D721Med (cell line): ENCODE data around the gene MISP.
"Not testable (repeated sequence)": the region's sequence is repeated elsewhere in the genome, so short reads cannot be mapped to it uniquely, and the experiment has no call there.

Experiments
- DNase-seq: peaks from one replicate; pipeline ENCODE4 v3.0.0; 2011; ENCODE audit warnings: low spot score; ENCODE audit not compliant: insufficient read length
- FAIRE-seq: peaks from 2 replicates; lab custom pipeline; 2011; peaks lifted over from hg19 to GRCh38; lab: Jason Lieb, UNC
- TF ChIP-seq, protein P1 (sequence below): IDR thresholded peaks from 2 replicates; pipeline ENCODE4 v1.5.1; 2012; ENCODE audit warnings: mild to moderate bottlenecking, control low read depth; ENCODE audit not compliant: insufficient read depth; ENCODE audit errors: missing control alignments

Gene MISP

DNA sequence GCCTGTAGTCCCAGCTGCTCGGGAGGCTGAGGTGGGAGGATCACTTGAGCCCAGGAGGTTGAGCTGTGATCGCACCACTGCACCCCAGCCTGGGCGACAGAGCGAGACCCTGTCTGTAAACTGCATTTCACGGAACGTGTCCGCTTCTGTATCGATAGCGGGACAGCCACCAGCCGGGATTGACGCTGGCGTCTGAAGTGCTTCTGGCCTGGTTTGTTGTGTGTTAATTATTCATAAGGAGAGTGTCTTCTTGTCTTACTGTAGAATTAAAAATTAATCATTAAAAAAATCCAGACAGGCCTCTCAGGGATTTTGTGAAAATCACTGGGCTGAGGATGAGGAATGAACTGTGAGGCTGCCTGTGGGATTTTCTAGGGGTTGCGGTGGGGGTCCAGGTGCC, 16.2 kb upstream of the MISP start:
- TF ChIP-seq, protein P1, sequence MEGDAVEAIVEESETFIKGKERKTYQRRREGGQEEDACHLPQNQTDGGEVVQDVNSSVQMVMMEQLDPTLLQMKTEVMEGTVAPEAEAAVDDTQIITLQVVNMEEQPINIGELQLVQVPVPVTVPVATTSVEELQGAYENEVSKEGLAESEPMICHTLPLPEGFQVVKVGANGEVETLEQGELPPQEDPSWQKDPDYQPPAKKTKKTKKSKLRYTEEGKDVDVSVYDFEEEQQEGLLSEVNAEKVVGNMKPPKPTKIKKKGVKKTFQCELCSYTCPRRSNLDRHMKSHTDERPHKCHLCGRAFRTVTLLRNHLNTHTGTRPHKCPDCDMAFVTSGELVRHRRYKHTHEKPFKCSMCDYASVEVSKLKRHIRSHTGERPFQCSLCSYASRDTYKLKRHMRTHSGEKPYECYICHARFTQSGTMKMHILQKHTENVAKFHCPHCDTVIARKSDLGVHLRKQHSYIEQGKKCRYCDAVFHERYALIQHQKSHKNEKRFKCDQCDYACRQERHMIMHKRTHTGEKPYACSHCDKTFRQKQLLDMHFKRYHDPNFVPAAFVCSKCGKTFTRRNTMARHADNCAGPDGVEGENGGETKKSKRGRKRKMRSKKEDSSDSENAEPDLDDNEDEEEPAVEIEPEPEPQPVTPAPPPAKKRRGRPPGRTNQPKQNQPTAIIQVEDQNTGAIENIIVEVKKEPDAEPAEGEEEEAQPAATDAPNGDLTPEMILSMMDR: no peak
- DNase-seq (no peak), FAIRE-seq (no peak)

GRCh38 chr19:736125-736524, 14.8 kb upstream of the MISP start:
- DNase-seq (no peak), FAIRE-seq (no peak)
- TF ChIP-seq, protein P1: no peak

DNA sequence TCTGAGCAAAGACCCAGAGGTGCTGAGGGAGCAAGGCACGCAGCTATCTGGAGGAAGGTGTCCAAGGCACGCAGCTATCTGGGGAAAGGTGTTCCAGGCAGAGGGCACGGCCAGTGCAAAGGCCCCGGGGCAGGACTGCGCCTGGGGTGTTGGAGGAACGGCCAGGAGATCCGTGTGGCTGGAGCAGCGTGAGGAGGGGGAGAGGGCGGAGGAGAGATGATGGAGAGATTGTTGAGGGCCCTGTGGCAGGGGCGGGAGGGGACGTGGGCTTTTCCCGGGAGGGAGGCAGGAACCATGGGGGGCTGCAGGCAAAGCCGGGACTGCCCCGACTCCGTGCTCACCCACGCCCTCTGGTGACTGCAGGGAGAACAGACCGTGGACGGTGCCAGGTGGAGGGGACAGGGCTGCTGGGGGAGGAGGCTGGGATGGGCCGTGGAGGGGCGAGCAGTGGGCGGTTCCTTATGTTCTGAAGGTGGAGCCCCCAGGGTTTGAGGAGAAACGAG, 13.3 kb upstream of the MISP start:
- FAIRE-seq (no peak), DNase-seq (peak; percentile 88)
- TF ChIP-seq, protein P1: peak; percentile 45

DNA sequence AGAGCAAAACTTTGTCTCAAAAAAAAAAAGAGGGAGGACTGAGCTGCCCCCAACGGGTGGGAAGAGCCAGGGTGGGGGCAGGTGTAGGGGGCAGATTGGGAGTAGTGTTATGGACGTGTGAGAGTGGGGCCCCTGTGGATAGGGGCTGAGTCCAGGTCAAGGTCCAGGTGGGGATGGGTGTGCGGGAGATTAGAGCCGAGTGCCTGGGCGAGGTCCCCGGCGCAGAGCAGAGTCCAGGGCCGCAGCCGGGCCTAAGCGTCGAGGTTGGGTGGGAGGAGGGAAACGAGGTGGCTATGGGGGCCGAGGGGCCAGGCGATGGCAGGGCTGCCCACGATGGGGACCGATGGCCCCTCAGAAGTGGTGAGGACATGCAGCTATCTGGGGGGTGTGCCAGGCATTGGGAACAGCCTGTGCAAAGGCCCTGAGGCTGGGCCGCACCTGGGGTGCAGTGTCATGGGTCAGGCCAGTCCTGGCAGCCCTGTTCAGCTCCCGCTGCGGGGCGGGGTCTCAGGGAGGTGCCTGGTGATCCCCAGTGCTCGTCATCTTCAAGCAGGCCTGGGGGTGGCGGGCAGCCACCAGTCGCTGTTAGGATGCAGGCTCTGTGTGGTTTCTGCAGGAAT, 12.3 kb upstream of the MISP start:
- DNase-seq (no peak), FAIRE-seq (no peak)

DNA sequence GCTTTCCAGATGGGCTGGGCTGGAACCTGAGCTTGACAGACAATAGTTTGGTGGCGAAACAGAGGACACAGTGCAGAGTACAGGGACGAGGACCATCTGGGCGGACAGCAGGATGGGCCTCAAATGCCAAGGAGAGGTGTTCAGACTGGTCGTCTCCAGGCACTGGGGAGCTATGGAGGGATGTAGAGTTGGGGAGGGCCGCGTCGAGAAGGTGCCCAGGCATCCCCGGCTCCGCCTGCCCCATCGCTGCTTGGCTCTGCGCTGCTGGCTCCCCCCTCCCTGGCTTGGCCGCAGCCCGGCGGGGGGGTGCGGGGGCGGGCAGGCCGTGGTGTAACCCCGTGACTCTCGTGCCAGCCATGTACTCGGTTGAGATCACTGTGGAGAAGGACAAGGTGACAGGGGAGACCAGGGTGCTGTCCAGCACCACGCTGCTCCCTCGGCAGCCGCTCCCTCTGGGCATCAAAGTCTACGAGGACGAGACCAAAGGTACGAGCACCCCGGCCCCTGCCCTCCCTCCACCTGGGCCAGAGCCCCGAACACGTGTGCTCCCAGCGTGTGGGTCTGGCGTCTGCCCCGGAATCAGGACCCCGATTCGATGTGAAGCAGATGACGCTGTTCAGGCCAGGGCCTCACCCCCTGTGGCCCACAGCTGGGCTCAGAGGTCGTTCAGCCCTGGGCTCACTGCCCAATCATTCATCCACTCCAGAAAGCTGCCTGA, 10.8 kb upstream of the MISP start:
- FAIRE-seq: no peak
- no peak for DNase-seq
- TF ChIP-seq, protein P1: no peak

More for the DNA sequence above, 12.3 kb upstream of the MISP start:
- TF ChIP-seq, protein P1: no peak

DNA sequence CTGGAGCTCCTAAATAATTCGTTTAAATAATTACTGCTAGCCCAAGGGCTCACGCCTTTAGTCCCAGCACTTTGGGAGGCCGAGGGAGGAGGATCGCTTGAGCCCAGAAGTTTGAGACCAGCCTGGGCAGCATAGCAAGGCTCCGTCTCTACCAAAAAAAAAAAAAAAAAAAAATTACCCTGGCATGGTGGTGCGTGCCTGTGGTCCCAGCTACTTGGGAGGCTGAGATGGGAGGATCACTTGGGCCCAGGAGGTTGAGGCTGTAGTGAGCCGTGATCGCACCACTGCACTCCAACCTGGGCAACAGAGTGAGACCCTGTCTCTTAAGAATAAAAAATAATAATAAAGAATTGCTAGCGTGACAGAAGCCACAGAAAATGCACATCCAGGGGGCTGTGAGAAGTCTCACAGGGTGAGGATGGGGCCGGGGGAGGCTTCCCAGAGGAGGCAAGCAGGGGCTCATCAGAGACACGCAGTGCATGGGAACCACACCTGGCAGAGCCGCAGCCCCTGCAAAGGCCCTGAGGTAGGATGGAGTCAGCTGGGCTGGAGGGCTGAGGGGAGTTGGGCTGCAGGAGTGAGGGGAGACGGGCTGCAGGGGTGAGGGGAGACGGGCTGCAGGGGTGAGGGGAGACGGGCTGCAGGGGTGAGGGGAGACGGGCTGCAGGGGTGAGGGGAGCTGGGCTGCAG, 10.0 kb upstream of the MISP start:
- not testable (repeated sequence) for FAIRE-seq

DNA sequence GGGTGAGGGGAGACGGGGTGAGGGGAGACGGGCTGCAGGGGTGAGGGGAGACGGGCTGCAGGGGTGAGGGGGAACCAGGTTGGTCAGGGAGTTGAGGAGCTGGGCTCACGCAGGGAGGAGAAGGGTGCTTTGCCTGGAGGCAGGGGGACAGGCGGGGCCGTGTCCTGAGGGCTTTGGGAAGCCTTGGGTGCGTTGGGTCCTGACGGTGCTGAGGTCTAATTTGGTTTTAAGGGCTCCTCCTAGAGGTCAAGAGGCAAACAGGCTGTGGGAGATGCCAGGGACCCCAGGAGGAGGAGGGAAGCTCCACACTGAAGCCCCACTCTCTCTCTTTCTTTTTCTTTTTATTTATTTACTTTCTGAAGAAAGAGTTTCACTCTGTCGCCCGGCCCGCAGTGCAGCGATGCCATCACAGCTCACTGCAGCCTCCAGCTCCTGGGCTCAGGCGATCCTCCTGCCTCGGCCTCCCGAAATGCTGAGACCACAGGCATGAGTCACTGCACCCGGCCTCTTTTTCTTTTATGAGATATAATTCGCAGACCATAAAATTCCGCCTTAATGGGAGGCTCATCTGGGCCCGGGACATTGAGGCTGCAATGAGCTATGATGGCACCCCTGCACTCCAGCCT, 9.3 kb upstream of the MISP start:
- FAIRE-seq (no peak), DNase-seq (no peak)
- TF ChIP-seq, protein P1: peak; percentile 27

More for the DNA sequence above, 10.0 kb upstream of the MISP start:
- DNase-seq: not testable (repeated sequence)
